Stimulated activated effector memory CD8-positive, alpha-beta T cell treated with anti-CD3 and anti-CD28 coated beads, Interleukin-12 subunit alpha, Interleukin-12 subunit beta, amount 100 ng/mL, for 72 hours (primary cell): ENCODE data around the gene COLEC12.

Experiments
- ATAC-seq: fragments of 150-1000 bp; cut with Tn5 transposase; 2 replicates; pipeline ENCODE4 v1.10.0; 2021
- DNase-seq, 2 donors: peaks; one replicate each; pipeline ENCODE4 v3.0.0; 2021 to 2022; ENCODE audit warnings: low spot score in 2 of 2
- H3K27ac Mint-ChIP-seq: one replicate; pipeline ENCODE4 v1.8.0; 2022; ENCODE audit warnings: mild to moderate bottlenecking, mixed read lengths
- H3K36me3 Mint-ChIP-seq: one replicate; pipeline ENCODE4 v1.8.0; 2022; ENCODE audit warnings: mild to moderate bottlenecking, mixed read lengths
- H3K4me1 Mint-ChIP-seq: one replicate; pipeline ENCODE4 v1.8.0; 2022; ENCODE audit warnings: mixed read lengths
- H3K4me3 Mint-ChIP-seq: one replicate; pipeline ENCODE4 v1.8.0; 2022; ENCODE audit warnings: mild to moderate bottlenecking, mixed read lengths
- H3K9me3 Mint-ChIP-seq: one replicate; pipeline ENCODE4 v1.8.0; 2022; ENCODE audit warnings: mixed read lengths

COLEC12 gene

DNA sequence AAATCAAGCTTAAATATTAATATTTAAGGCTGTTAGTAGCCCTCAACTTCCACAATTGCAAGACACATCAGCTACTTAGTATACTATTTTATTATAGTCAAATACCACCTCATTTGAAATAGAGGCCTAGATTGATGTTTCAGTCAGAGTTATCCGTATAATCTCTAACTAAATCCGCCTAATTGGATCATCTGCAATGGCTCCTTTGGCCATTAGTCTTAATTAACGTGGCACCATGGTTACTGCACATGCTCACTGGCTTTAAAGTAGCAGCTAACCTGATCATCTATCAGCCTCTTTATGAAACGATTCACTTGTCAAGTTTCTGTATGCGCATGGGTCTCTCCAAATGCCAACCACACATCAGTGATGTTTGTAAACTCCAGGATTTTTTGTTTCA lies 112.3 kb downstream of the COLEC12 start:
- ATAC-seq (no peak), DNase-seq (no peak)
- no peak overlapping the region for H3K27ac Mint-ChIP-seq
- H3K9me3 Mint-ChIP-seq = peaks cover 3% of the 10 kb centered on the region
- no peaks in the 10 kb centered on the region for H3K36me3 Mint-ChIP-seq
- no peaks in the 10 kb centered on the region for H3K4me1 Mint-ChIP-seq
- no peak overlapping the region for H3K4me3 Mint-ChIP-seq

DNA sequence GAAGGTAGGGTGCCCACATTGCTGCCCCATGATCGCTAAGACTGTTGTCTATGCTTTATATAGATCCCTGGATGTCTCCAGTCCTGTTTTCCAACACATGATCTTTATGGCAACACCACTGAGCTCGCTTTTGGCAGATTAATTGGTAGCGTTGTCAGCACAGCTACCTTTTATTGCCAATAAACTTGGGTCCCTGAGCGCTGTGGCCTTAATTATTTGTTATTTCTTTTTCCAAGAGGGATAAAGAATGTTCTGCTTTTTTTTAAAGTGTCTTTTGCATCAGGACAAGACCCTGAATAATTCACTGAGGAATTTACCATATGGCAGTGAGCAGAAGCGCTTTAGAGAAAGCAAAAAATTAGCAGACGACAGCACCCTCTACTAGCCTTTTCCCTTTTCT lies 113.5 kb downstream of the COLEC12 start:
- no peak overlapping the region for H3K4me3 Mint-ChIP-seq
- H3K27ac Mint-ChIP-seq = no peak overlapping the region
- H3K36me3 Mint-ChIP-seq = no peaks in the 10 kb centered on the region
- no peak for ATAC-seq
- no peak for DNase-seq
- peaks cover 3% of the 10 kb centered on the region for H3K9me3 Mint-ChIP-seq
- no peaks in the 10 kb centered on the region for H3K4me1 Mint-ChIP-seq

DNA sequence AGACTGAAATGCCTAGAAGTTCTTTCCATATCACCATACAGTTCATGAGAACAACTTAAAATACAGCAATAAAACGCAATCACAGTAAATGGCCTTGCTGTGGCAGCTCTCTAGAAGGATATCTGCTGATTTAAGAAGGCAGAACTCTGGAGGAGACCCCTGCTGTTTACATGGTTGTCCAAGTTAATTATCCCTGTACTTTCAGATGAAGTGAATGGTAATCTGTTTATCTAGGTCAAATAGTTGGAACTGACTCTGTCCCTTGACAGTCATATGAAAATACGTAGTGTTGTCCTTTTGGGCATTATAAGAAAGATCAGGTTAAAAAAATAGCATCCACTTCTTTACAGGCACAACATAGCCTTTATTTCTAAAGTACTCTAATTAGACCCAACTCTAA lies 115.6 kb downstream of the COLEC12 start:
- Mint-ChIP-seq H3K9me3 (peaks cover 3% of the 10 kb centered on the region), H3K4me1 (no peaks in the 10 kb centered on the region), H3K27ac (no peak overlapping the region), H3K36me3 (no peaks in the 10 kb centered on the region), H3K4me3 (no peak overlapping the region)
- ATAC-seq (no peak), DNase-seq (no peak)

DNA sequence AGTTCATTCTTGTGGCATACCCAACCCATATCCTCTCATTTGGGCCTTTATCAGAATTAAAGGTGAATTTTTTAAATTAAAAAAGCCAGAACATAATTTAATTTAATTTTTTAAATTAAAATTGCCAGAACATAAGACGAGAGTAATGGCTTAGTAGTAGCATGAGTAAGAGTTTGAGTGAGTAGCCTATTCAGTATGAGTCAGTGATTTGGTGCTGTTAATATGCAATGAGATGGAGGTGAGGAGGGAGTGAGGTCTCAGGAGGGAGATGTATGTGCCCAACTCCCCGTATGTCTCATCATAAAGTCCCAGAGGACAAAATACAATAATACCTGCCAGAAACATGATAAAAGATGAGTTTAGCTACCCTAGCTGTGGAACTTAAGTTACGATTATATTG lies 117.4 kb downstream of the COLEC12 start:
- peaks cover 3% of the 10 kb centered on the region for H3K9me3 Mint-ChIP-seq
- H3K36me3 Mint-ChIP-seq = no peaks in the 10 kb centered on the region
- DNase-seq = no peak
- no peak overlapping the region for H3K4me3 Mint-ChIP-seq
- H3K4me1 Mint-ChIP-seq = no peaks in the 10 kb centered on the region
- ATAC-seq = no peak
- H3K27ac Mint-ChIP-seq = no peak overlapping the region

DNA sequence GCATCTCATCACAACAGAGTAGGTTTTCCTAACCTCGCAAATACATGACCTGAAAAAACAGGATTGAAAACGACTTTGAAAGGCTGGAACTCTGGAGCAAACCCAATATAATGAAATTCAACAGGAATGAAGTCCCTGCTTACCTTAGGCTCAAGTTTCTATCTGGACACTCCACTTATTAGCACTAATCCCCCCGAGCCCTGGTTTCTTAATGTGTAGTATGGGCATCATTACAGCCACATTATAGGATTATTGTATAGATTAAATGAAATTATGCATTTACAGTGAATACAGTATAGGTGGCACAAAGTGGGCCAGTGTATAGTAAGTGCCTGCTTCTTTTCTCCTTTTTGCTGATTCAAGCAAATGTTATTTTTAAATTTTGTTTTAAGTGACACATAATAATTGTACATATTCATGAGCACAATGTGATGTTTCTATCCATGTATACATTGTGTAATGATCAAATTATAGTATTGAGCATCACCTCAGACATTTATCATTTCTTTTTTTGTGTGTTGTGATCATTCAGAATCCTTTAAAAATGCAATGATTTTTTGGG lies 118.0 kb downstream of the COLEC12 start:
- Mint-ChIP-seq H3K4me1 (no peaks in the 10 kb centered on the region), H3K27ac (no peak overlapping the region), H3K36me3 (no peaks in the 10 kb centered on the region), H3K9me3 (peaks cover 3% of the 10 kb centered on the region), H3K4me3 (no peak overlapping the region)
- DNase-seq (no peak), ATAC-seq (no peak)

DNA sequence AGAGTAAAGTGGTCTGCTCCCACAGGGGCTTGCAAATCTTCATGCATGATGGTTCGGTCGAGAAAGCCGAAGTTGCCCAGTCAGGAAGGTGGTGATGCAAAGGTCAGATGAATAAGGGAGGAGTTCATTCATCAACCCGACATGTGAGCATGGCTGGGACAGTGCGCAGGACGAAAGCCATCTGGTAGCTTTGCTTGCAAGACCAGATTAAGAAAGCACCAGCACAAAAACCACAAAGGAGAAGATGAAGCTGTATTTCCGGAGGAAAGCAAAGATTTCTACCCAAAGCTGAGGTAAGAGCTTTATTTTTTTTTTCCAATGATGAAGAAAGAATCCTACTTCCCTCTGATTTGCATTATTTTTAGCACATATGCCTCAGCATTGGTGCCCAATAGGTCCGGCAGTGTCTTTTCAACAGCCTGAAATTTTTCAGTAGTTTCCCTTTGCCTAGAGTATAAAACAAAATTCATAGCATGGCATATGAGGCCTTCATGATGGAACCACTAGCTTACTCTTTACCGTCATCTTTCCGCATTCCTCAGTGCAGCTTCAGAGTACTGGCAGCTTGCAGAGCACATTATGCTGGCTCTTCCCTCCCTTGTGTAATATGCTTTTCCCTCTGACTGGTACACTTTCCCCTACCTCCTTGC lies 120.7 kb downstream of the COLEC12 start:
- Mint-ChIP-seq H3K27ac (no peak overlapping the region), H3K4me3 (no peak overlapping the region), H3K4me1 (no peaks in the 10 kb centered on the region), H3K9me3 (peaks cover 3% of the 10 kb centered on the region), H3K36me3 (no peaks in the 10 kb centered on the region)
- DNase-seq (no peak), ATAC-seq (no peak)

DNA sequence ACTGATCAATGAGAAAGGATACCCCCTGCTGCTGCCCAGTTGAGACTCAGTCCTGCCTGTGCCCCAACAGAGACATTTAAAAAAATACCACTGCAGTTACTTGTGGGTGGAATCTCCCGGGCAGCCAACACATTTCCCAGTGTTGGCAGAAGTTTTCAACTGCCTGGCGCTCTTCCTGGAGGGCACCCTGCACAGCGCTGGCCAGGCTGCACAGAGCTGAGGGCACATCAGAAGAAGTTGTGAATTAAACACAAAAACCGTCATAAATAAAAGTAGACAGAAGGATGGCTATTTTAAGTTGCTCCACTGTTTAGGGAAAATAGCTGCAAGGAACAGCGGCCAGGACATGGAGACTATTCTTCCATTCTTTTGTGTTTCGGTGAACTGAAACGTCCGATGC lies 122.4 kb downstream of the COLEC12 start:
- no peaks in the 10 kb centered on the region for H3K36me3 Mint-ChIP-seq
- no peak overlapping the region for H3K27ac Mint-ChIP-seq

DNA sequence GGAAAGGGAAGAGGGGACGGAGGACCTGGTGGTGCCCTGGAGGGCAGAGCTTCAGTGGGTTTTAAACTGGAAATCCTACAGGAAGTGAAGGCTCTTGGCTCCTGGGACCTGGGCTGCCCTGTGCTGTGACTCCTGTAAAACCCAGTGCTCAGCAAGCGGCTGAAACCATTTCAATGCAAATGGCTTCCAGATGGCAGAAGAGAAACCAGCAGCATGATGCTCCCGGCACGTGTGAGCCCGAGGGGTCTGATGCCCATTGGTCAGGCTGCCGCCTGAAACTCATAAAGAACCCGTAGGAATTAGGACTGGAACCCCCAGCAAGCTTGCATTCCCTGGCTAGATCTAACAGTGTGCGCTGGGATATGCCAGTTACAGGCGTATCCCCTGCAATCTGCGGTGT lies 123.4 kb downstream of the COLEC12 start:
- Mint-ChIP-seq H3K27ac (no peak overlapping the region), H3K4me1 (no peaks in the 10 kb centered on the region), H3K36me3 (no peaks in the 10 kb centered on the region), H3K9me3 (no peaks in the 10 kb centered on the region), H3K4me3 (no peak overlapping the region)
- ATAC-seq = no peak
- no peak for DNase-seq

More for the DNA sequence above, 122.4 kb downstream of the COLEC12 start:
- Mint-ChIP-seq H3K4me3 (no peak overlapping the region), H3K4me1 (no peaks in the 10 kb centered on the region), H3K9me3 (no peaks in the 10 kb centered on the region)
- DNase-seq = no peak
- ATAC-seq = no peak

DNA sequence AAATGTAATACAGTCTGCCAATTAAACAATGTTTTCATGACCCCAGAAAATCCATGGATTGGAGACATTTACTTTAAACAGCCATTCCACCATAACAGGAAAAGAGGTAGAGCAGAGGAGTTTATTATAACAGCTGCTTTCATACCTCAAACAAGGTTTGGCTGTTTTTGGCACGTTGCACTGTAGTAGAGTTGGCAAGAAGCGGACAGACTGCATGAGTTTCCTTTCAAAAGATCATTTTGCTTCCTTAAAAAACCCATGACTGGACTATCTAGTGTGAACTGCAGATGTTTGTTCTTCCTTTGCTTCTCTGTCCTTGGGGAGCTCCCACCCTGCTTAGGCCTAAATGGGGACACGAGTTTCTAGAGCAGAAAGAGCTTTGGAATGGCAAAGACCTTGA lies 124.2 kb downstream of the COLEC12 start:
- DNase-seq (no peak), ATAC-seq (no peak)
- Mint-ChIP-seq H3K4me3 (no peak overlapping the region), H3K27ac (no peak overlapping the region), H3K36me3 (no peaks in the 10 kb centered on the region), H3K4me1 (no peaks in the 10 kb centered on the region), H3K9me3 (no peaks in the 10 kb centered on the region)

DNA sequence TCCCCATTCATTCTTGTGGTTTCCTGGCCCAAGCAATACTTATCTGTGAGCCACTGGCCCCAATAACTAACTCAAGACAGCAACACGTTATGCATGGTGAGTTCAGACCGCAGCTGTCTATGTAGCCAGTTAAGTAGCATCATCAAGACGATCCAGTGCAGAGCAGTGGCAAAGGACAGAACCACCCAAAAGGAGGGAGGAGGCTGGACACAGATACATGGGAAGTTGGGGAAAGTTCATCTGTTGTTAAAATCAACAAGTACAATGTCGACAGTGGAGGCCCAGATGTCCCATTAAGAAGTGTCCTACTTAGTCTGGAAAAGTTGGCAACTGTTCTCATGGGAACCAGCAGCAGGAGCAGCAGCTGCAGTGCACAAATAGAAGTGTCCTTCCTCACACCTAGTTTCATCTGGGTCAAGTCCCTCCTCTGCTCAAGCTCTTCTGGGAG lies 125.8 kb downstream of the COLEC12 start:
- ATAC-seq = no peak

DNA sequence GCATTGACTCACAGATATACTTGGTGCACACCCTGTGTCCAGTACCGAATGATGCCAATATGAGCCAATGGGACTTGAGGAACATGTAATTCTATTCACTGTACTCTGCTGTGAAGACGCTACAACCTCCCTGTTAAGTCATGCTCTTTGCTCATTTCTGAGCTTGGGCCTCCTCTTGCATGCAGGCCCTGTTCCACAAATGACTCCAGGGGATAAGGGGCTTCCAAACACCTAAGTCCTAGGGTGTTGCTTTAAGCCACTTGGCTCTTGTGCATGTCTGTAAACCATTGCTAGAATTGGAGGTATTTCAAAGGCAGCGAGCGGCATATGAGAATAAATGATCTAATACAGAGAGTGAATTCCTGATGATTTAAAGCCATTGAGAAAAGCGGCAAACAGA lies 126.7 kb downstream of the COLEC12 start:
- Mint-ChIP-seq H3K27ac (no peak overlapping the region), H3K9me3 (no peaks in the 10 kb centered on the region), H3K4me3 (no peak overlapping the region), H3K36me3 (no peaks in the 10 kb centered on the region), H3K4me1 (no peaks in the 10 kb centered on the region)
- no peak for ATAC-seq
- no peak for DNase-seq

More for the DNA sequence above, 125.8 kb downstream of the COLEC12 start:
- H3K27ac Mint-ChIP-seq = no peak overlapping the region
- no peaks in the 10 kb centered on the region for H3K4me1 Mint-ChIP-seq
- H3K9me3 Mint-ChIP-seq = no peaks in the 10 kb centered on the region
- DNase-seq = no peak
- H3K4me3 Mint-ChIP-seq = no peak overlapping the region
- no peaks in the 10 kb centered on the region for H3K36me3 Mint-ChIP-seq

DNA sequence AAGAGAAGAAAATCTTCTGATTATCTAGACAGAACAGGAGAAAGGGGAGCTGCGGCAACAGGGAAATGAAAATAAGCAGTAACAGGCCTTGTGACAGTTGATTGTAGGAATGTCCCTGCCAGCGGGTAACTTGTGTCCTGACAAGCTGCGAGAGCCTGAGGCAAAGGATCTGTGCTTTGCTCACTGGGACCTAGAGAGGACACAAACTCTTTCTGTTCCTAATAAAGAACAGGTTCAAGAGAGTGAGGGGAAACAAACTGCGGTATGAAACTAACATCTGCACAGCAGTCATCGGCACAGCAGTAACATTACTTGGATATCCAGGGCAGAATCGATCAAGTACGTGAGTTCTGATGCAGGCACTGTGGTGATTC lies 128.9 kb downstream of the COLEC12 start:
- no peak overlapping the region for H3K4me3 Mint-ChIP-seq
- DNase-seq (no peak), ATAC-seq (no peak)
- no peak overlapping the region for H3K27ac Mint-ChIP-seq
- H3K36me3 Mint-ChIP-seq = no peaks in the 10 kb centered on the region
- H3K4me1 Mint-ChIP-seq = no peaks in the 10 kb centered on the region
- H3K9me3 Mint-ChIP-seq = no peaks in the 10 kb centered on the region

DNA sequence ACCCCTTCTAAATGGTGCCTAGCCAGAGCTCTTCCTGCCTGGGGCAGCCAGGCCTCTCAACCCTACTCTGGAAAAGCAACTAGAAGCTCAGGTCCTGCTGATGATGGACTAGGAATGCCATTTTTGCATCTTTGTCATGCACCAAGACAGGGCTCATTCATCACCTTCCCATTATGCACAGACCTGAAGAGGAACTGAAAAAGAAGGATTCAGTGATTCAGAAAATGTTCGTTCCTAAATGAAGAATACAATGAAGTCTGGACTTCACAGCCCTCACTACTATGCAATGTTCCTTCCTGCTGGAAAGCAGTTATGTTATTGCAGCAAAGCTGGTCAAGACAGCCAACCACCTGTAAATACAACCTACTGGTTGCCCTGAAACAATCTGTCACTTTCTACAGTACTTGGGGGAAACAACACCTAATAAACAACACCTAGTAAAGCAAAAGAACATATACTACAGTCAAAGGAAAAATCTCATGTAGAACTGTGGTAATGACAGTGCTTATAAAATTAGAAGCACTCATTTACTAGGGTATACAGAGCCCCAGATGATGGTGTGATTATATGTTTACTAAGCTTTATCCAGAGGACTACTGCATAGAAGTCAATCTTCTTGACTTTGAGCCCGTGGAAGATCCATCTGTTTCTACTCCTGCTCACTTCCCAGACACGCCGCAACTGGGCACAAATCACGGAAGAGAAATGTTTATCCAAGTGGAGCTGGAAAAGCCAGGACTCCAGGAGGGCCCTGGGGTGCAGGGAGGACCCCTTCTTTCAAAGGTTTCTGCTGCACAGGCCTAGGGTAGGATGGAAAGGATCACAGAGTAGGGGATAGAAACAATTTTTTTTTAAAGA lies 129.5 kb downstream of the COLEC12 start:
- Mint-ChIP-seq H3K27ac (no peak overlapping the region), H3K4me3 (no peak overlapping the region), H3K36me3 (no peaks in the 10 kb centered on the region), H3K9me3 (no peaks in the 10 kb centered on the region), H3K4me1 (no peaks in the 10 kb centered on the region)
- no peak for DNase-seq
- ATAC-seq = no peak

DNA sequence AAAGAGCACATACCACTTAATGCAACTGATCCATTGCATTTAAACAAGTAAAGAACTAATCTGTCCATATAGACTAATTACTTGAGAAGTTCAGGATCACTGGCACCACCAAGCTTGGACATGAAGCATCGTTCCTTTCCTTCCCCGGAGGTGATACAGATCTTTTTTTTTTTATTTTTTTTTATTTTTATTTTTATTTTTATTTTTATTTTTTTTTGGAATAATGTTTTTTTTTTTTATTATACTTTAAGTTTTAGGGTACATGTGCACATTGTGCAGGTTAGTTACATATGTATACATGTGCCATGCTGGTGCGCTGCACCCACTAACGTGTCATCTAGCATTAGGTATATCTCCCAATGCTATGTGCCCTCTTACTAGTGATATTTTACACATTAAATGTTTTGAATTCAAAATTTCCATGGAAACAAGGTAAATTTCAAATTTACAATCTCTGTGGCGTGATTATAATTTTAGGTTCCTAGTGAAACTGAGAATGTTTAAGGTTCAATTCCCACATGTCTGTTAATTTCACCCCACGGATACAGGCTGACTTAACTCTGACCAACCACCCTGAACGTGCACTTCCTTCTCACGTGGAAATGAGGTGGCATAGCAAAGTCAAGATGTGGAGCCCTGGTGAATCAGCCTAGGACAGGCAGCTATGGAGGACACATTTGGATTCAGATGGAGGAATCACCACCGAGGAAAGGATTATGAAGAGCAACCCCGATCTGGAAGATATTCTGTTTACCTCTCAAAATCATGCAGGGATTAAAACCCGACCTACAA lies 131.1 kb downstream of the COLEC12 start:
- no peak overlapping the region for H3K27ac Mint-ChIP-seq
- no peak for DNase-seq
- ATAC-seq = no peak
- no peaks in the 10 kb centered on the region for H3K4me1 Mint-ChIP-seq
- H3K36me3 Mint-ChIP-seq = no peaks in the 10 kb centered on the region
- no peaks in the 10 kb centered on the region for H3K9me3 Mint-ChIP-seq
- no peak overlapping the region for H3K4me3 Mint-ChIP-seq

DNA sequence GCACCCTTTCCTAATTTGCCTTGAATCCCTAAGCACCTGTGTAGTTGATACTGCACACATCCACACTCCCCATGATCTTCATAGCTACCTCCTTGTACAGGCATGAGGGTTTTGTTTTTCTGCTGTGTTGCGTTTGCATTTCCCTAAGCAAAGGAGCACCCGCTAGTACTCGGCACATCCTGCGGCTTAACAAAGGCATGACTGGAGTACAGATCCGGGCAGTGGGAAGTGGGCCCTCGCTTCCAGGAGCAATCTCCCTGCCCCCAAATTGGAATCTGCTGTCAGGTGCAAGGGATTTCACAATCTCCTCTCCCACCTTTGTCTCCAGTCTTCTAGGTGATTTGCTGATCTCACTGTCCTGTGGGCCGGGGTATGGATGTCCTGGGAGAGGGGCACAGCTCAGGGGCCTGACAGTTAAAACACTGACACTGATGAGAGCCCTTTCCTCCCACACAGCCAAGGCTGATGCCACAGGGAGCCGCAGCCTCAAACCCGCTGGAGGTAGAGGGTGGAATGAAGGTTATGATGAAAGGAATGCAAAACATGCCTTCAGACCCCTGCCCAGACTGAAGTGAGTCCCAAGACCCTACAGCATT lies 133.9 kb downstream of the COLEC12 start:
- ATAC-seq = no peak
- no peaks in the 10 kb centered on the region for H3K36me3 Mint-ChIP-seq
- no peak for DNase-seq
- no peaks in the 10 kb centered on the region for H3K4me1 Mint-ChIP-seq
- H3K27ac Mint-ChIP-seq = no peak overlapping the region
- H3K9me3 Mint-ChIP-seq = no peaks in the 10 kb centered on the region
- no peak overlapping the region for H3K4me3 Mint-ChIP-seq
